Activated CD8-positive, alpha-beta memory T cell treated with anti-CD3 and anti-CD28 coated beads, Interleukin-2, amount 50 U/mL, for 1 hour (primary cell): Measurements from ENCODE around the gene ARHGAP8.

Experiments
- DNase-seq: peaks from one replicate; pipeline ENCODE4 v3.0.0-alpha.2; 2020; ENCODE audit errors: extremely low read depth

Gene ARHGAP8

DNA sequence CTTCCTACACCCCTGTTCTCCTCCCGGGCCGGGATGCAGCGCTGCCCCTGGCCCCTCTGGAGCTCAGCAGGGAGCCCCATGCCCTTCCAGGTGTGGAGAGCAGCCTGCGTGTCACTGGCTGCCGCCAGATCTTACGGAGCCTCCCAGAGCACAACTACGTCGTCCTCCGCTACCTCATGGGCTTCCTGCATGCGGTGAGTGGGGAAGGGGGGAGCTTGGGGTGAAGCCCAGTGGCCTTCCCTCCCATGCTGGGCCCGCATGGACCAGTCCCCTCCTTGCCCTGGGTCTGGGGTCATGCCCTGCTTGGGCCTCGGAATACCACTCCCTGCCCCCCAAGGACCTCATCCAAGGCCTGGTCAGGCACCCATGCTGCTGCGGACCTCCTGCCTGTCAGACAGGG, 107.3 kb downstream of the ARHGAP8 start:
- no peak for DNase-seq

GRCh38 chr22:44860311-44860710, 107.9 kb downstream of the ARHGAP8 start:
- no peak for DNase-seq

DNA sequence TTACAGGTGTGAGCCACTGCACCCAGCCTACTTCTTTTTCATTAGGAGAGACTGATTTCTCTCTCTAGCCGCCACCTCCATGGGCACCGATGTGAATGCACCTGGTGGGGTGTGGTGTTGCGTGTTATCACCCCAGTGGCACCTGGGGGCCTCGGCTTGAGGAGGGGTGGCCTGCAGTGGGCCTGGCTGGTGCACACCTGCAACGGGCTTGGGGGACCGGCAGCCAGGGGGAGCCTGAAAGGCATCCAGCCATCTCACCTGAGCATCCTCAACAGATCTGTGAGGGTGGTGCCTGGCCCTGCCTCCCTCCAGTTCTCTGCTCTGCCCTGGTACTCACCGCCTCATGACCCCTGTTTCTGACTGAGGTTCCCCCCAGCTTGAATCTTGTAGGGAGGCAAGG, 108.9 kb downstream of the ARHGAP8 start:
- DNase-seq: no peak

- no peak for DNase-seq
Observed at GRCh38 chr22:44862281-44862680, 109.9 kb downstream of the ARHGAP8 start.

- no peak for DNase-seq
Observed at GRCh38 chr22:44862981-44863860, 110.8 kb downstream of the ARHGAP8 start.

DNA sequence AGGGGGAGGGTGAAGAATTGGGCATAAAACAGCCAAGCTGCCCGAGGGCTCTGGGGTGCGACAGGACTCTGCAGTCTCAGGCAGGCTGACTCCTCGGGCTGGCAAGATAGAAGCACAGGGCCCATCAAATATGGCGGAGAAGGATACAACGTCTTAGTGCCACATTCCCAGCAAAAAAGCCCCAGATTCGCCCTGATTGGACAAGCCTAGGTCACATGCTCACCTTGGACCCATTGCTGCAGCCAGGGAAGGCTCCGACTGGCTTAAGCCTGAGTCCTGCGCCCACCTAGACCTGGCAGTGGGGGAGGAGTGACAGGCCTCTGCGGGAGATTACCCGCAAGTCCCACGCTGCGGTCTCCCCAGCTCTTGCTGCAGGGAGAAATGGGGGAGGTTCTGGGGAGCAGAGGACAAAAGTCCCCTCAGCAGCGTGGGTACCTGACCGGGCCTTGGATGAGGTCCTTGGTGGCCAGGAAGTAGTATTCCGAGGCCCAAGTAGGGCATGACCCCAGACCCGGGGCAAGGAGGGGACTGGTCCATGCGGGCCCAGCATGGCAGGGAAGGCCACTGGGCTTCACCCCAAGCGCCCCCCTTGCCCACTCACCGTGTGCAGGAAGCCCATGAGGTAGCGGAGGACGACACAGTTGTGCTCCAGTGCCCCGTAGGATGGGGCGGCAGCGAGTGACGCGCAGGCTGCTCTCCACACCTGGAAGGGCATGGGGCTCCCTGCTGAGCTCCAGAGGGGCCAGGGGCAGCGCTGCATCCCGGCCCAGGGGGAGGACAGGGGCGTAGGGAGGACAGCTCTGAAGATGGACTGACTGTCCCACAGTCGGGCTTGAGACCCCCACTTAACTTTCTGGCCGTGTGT, 113.0 kb downstream of the ARHGAP8 start:
- no peak for DNase-seq

GRCh38 chr22:44869196-44869595, 116.8 kb downstream of the ARHGAP8 start:
- DNase-seq: no peak

DNA sequence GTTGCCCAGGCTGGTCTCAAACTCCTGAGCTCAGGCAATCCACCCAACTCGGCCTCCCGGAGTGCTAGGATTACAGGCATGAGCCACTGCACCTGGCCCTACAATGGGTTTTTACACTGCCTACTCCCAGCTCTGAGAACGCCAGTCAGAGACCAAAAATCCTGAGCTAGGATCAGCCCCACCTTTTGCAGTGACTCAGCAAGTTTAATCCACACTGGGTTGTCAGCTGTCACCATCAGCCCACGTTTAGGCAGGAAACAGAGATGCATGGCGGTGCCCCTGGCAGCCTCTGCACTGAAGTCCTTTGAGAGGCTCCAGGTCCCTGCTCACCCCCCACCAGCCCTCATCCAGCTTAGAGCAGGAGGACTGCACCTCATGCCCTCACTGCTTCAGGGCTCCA, 117.6 kb downstream of the ARHGAP8 start:
- no peak for DNase-seq

GRCh38 chr22:44871782-44872181, 119.4 kb downstream of the ARHGAP8 start:
- DNase-seq: no peak

DNA sequence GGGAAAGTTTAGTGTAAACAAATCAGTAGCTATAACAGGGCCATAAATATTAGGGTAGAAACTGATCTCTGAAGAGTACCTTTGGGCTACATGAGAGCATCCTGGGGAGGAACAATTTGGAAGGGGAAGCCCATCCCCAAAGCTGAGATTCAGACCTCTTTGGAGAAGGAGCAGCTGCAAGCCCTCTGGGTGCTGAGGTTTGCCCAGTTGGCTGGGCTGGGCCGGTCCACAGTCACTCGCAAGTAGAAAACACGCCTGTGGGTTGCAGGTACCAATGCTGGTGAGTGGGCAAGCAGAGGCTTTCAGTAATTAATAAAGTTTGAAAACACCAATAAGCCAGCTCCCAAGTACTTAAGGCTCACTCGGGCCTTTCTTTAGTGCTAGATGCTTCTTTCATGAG, 124.5 kb downstream of the ARHGAP8 start:
- DNase-seq: no peak

DNA sequence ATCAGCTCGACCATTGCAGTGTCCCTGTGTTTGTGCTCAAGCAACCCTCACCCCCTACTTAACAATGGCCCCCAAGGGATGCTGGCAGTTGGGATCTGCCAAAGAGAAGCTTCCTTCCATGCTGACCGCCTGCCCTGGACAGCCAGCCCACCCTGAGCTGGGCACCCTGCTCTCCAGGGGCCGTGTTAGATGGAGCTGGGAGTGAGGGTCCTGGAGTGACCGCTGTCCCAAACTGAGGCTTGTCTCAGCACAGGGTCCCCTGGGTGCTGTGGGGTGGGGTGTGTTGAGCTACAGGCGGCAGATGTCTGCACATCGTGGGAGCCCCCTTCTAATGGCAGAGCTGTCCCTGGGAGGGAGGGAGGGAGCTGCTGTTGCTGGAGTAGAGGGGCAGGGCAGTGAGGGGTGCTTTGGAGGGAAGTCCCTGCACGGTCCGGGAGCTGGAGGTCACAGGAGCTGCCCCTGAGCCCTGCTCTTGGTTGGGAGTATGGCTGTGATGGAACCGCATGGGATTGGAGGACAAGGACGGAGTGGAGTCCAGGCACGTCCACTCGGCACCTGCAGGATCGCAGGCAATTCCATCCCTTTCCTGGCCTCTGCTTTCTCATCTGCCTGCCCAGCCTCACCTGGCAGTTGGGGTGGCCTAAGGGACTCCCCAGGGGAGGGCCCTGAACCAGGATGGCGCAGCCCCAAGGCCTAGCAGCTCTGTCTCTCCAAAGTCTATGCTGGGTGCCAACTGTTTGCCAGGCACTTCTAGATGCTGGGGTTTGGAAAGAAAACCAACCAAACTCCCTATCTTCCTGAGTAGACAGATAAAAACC, 126.3 kb downstream of the ARHGAP8 start:
- no peak for DNase-seq

DNA sequence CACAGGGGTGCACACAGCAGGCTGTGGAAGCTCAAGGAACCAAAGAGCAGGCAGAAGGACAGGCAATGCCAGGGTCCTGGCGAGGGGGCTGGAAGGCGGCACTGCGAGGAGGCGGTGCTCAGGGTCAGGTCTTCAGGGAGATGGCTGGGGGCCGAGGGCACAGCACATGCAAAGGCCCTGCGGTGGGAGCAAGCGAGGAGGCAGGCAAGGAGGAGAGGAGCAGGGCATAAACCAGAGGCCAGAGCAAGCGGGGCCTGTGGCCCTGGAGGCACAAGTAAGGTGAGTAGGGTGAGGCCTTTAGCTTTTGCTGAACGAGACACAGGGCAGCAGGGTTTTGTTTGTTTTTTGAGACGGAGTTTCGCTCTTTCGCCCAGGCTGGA, 126.9 kb downstream of the ARHGAP8 start:
- DNase-seq: no peak

DNA sequence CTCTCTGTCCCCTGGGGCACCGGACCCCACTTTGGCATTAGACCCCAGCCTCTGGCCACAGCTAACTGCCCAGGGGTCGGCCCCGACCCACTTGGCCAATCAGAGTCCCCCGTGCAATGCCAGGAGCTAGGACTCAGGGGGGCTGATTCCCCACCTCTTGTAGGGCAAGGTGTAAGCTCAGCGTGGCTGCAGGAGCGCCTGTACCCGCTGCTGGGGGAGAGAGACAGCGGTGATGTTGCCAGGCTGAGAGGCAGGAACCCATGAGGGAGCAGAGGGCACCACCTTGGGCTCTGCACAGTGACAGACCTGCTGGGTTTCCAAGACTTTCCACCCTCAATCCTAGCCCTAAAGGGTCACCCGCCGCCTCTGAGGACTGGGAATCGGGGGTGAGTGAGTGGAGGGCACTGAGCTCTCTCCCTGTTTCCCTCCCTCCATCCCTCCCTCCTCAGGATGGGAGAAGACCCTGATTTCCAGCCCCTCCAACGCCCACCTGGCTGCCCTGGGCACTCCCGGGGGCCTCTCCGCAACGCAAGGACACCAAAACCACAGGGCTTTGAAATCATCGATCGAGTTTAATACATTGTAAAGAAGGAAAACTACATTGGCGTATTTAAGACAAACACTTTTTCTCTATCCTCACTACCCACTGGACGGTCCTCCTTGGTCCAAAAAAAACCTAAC, 128.4 kb downstream of the ARHGAP8 start:
- no peak for DNase-seq

GRCh38 chr22:44881624-44882023, 129.2 kb downstream of the ARHGAP8 start:
- DNase-seq: no peak

GRCh38 chr22:44882226-44882905, 130.0 kb downstream of the ARHGAP8 start:
- DNase-seq: no peak

DNA sequence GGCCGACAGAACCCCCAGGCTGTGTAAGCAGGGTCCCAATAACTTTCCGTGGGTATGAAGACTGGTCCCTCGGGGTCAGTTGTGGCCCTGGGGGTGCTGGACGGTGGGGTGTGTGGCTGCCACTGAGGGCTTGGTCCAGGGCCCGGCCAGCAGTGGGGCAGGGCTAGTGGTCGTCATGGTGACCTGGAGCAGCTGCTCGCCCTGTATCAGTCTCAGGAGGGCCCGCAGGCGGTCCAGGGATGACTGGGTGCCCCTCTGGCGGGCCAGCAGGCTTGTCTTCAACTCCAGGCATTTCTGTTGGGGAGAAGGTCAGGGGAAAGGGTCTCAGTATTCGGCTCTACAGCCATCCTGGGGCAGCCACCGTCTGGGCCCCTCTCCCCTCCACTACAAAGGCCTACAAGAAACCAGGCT, 130.6 kb downstream of the ARHGAP8 start:
- DNase-seq: no peak

- no peak for DNase-seq
Observed at GRCh38 chr22:44884562-44884961, 132.2 kb downstream of the ARHGAP8 start.

- DNase-seq: no peak
Observed at GRCh38 chr22:44884968-44885805, 132.8 kb downstream of the ARHGAP8 start.

DNA sequence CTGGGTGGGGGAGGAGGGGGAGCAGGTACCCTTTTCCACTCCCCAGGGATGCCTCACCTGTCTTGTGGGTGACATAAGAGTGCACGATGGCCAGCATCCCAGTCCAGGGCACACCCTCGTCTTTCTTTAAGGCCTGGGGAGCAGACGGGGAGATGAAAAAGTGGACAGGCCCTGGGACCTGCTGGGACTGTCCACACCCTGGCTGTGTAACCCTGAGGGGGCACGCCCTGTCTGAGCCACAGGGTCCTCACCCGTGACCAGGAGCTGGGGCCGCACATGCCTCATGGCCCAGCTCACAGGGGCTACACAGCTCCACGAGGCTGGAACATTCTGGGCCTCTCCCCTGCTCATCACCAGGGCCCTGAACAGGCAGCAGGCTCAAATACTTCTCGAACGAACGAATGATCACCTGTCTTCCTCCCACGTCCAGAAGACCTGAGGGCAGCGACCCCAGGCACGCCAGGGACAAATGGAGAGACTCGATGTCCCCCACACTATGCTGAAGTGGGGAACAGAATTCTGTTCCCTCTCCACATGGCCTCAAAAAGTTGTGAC, 133.5 kb downstream of the ARHGAP8 start:
- no peak for DNase-seq

DNA sequence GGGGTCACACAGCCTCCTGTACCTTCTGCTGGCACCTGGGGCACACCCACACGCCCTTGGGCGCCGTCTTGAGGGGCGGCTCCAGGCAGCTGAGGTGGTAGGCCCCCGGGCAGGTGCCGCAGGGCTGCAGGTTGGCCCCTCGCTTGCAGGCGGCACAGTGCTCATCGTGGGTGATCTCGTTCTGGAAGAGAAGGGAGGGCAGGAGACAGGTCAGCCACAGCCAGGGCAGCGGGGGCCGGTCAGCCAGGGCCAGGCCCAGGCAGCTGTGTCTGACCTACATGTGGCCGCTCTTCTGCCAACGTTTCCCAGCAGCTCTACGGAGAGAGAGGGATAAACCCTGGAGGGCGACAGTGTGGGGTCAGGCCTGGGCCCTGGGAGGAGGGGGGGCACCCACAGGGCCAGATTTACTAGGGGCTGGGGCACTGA, 135.6 kb downstream of the ARHGAP8 start:
- no peak for DNase-seq
